ENCODE results near the gene ZNF326.

- TF ChIP-seq EZH2 (IDR thresholded peaks at IDR 0.05; ENCODE audit: low read depth) (no peak), CTCF (conservative IDR thresholded peaks at IDR 0.05) (peak; percentile 99)
Observed at GRCh38 chr1:89987159-89987819, 7.6 kb upstream of the ZNF326 start.

Measured in PC-9 (cell line).